Measurements from ENCODE around the gene SLC35F3.
"Not testable (repeated sequence)": the region's sequence is repeated elsewhere in the genome, so short reads cannot be mapped to it uniquely, and the experiment has no call there.

The SLC35F3 gene

DNA sequence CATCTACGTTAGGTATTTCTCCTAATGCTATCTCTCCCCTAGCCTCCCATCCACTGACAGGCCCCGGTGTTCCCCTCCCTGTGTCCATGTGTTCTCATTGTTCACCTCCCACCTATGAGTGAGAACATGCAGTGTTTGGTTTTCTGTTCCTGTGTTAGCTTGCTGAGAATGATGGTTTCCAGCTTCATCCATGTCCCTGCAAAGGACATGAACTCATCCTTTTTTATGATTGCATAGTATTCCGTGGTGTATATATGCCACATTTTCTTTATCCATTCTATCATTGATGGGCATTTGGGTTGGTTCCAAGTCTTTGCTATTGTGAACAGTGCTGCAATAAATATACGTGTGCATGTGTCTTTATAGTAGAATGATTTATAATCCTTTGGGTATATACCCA is 247.9 kb downstream of the SLC35F3 start:
- not testable (repeated sequence) for DNase-seq

DNA sequence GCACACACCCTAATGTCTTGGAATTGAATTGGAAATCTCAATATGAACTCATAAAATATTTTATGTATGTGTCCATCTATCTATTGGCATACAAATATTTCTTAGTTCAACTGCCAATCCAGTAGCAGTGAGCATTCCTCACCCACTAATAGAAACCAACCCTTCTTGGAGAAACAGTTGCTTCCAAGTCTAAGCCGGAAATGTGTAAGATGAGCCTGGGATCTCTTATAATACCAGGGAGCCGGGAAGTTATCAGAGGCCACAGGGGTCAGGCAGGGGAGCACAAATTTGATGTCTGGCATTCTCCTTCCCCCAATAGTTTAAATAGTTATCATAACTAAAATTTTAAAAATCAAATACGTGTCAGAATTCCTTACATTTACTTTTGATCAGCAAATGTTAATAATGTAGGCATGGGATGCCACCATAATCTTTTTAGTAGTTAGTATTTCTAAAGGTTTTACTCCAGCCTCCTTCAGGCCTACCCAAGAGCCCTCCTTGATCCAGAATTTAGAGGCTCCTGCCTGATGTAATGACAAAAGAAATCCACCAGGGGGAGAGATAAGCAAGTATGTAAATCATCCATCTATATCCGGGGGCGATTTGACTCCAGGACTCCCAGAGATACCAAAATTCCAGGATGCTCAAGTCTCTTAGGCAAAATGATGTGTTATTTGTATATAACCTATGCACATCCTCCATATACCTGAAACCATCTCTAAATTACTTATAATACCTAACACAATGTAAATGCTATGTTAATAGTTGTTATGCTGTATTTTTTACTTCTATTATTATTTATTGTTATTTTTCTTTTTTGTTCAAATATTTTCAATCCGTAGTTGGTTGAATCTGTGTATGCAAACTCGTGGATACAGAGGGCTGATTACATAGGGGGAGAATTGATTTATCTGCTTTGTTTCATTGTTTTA is 250.1 kb downstream of the SLC35F3 start:
- peak; percentile 79 for DNase-seq

DNA sequence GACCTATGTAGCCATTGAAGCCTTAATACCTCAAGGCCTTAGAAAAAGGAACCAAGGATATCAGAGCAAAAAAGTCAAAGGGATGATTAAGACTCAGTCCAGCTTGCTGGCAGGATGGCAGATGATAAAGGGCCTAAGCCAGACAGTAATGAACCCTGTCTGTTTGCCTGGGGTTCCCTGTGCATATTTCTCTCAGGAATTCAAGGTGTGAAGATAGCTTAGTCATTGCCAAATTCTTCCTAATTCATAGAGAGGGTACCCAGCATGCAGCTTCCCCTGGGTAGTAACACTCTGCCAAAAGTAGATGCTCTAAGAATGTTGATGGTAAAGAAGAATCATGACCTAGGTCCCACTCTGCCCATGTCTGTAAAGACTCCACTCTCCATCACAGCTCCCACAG is 258.2 kb downstream of the SLC35F3 start:
- DNase-seq: no peak

DNA sequence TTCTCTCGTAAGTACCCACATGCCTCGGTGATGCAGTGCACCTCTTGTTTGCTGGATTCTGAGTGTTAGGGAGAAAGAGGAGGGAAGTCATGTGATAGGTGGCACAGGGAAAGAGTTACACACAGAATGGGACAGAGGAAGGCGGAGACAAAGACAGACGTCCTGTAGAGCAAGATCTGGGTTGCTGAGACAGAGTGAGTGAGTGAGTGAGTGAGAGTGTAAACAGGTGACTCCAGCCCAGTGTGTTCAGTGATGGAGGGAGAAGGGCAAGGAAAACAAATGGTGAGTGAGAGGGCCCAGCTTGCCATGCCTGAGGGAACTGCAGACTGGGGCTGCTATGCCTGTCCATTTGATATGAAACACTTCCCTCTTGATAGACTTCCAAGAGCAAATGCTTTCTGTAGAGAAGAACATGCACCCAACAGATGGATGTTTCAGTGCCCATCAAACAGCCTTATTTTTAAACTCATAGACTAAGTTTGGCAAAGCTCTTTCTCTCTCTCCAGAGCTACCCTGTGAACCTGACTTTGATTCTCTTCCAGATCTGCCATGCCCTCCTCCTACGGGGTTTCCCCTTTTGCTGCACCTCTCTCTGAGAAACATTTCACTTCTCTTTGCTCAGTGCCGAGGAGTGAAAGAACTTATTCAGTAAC is 258.9 kb downstream of the SLC35F3 start:
- no peak for DNase-seq

DNA sequence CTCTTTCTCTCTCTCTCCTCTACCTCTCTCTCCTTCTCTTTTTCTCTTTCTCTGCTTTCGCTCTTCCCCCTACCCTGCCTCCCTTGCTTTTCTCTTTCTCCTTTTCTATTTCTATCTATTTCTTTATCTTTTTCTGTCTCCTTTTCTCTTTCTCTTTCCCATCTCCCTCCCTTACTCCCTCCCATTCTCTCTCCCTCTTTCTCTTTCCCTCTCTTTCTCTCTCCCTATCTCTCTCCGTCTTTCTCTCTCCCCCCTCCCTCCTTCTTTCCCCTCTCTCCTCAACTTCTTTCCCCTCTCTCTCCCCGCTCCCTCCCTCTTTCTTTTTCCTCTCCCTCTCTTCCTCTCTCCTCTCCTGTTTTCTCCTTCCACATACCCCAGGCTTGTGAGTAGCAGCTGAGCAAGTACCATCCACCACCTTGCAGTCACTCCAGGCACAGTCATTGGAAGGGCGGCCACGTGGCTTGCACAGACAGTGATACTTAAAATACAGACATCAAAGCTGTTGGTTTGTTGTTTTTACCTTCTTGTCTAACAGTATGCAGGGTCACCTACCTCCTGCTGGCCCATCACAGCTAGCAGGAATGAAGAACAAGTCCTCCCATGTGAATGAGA is 259.7 kb downstream of the SLC35F3 start:
- DNase-seq: no peak

DNA sequence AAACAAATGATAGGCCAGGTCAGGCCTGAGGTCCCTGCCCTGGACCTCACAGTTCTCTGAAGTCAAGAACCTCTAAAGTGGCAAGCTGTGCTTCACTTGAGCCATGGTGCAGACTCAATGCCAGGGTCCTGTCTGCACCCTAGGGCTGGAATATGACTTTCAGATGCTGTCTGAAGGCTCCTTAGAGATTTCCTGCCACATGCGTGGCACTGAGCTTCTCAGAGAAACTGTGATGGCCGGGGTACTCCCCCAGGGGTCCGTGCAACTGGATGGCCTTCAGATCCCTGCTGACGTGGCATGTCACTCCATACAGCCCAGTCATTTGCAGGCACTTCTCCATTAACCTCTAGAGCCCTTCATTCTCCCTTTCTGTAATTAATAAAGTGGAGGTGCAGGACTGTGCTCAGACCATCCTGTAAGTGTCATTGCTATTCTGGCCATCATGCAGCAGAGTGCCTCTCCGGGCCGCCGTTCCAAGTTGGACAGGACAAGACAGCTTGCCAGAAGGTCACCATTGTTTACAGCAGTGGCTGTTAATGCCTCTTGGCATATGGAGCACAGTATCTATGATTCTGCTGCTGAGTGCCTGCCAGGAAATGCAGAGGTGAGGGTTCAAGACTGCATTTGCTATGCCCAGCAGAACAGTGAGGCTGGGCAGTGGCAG is 263.7 kb downstream of the SLC35F3 start:
- DNase-seq: no peak

DNA sequence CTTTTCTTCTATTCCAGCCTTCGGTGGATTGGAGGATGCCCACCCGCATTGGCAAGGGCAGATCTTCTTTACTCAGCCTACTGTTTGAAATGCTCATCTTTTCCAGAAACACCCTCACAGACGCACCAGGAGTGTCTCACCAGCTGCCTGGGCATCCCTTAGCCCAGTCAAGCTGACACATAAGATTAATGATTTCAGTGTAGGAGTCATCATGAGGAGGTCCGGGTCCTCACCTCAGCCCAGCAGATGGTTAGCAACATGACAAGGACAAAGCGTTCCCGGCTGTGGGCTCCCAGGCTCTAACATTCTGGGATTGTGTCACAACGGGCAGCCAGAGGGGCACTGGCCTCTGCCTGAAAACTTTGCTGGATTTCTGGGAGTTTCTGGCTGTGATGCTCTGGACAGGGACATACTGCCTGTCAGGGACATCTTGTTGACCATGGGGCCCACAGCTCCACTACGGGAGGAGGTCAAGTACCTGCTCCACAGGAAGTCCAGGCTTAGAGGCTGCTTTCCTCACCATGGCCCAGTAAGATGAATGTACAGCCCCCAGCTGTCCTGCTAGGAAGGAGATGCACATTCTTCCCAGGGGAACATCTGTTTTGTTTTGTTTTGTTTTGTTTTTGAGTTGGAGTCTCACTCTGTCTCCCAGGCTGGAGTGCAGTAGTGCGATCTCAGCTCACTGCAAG is 264.8 kb downstream of the SLC35F3 start:
- DNase-seq: no peak

DNA sequence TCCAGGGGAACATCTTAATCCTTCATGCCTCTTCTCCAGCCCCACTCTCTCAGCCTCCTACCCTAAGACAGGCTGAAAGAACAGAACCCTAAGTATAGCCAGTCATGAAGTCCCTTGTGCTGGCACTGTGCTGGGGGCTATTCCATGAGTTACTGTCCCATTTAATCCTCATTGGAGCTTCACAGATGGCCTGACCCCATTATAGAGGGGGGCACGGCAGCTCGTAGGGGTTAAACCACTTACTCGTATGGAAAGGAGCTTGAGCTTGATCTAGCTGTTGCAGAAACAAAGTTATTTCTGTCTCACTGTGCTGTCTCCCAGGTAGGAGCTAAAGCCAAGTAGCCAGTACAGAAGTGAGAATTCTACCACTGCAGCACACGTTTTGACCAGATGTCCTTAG is 265.6 kb downstream of the SLC35F3 start:
- no peak for DNase-seq

DNA sequence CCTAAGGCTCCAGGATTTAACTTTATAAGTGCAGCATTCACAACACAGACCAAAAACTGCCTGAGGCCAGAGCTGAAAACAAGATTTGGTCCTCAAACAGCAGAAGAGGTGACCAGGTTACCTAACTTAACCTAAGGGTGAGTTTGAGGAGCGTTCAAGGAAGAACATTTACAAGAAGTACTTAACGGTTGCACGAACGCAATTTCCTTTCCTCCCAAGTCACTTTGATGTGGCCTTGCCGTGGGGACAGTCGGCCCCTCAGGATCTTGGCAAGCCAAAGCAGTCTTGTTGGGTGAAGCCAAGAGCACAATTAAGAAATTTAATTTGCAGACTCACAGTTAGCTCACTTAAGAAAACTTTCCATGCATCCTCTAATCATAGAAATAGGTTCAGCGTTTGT is 266.1 kb downstream of the SLC35F3 start:
- DNase-seq: no peak

DNA sequence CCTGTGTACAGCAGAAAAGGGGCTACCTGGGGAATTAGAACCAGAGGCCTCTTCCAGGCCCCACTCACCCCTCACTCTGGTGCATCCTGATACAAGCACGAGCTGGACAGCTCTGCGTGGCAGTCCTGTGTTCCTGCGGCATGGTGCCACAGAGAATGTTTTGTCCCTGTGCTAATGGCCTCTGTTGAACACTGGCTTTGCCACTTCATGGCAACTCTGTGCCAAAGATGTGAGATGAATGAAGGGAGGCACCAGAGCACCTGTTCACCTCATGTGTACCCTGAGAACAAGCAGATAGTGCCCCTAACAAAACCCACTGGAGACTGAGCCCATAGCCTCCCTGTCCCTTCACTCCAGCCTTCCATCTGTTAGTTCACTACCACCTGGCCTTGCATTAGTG is 269.5 kb downstream of the SLC35F3 start:
- DNase-seq: no peak

DNA sequence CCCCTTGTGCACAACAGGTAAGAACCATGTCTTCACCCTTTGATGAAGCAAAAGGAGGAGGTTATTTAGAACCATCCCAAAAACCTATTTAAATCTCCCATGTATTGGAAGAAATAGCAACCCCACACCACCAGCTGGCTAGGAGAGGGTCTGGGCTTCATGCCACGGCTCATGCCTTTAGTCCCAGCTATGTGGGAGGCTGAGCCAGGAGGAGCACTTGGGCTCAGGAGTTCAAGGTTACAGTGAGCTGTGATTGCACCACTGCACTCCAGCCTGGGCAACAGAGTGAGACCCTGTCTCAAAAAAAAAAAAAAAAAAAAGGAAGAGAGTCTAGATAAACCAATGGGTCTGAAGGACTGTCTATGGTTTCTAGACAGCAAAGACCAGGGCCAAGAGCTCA is 270.9 kb downstream of the SLC35F3 start:
- DNase-seq: no peak

DNA sequence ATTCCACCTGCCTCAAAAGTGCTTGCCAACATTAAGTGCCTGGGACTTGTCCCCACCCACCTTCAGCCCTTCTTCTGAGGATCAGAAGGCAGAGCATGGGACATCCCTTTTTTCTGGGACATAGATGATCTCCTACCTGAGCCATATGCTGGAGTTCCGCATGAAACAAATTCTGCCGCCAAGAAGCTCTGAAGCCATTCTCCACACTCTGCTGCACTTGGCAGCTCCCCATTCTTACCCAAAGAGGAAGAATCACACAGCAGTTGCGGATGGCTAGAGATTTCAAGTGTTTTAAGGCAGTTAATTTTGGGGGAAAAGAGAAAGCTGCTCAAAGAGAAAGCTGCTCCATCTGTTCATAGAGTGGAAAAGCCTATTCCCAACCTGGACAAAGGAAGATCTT is 271.5 kb downstream of the SLC35F3 start:
- no peak for DNase-seq

DNA sequence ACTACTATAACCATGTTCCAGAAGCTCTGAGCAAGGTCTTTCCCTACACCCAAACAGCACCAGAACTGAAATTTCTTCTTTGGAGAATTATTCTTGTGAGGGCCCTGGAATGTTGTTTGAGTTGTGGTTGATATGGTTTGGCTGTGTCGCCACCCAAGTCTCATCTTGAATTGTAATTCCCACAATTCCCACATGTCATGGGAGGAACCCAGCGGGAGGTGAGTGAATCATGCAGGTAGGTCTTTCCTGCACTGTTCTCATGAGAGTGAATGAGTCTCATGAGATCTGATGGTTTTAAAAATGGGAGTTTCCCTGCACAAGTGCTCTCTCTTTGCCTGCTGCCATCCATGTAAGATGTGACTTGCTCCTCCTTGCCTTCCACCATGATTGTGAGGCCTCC is 272.4 kb downstream of the SLC35F3 start:
- not testable (repeated sequence) for DNase-seq

DNA sequence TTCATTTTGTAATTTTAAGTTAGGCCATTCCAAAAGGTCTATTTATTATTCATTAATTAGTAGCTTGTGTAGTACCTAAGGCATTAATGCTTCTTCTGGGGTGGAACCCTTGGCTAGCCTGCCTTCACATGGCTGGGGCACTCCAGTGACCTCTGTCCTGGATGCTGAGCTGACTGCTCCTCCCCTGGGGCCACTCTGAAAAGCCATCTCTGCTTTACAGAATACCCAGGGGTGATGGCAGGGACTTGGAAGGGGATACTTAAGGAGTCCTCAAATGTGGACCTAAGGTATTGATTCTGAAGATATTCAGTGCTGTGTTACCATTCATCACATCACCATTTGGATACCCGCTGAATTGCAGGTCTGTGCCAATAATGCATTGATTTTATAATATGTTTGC is 281.0 kb downstream of the SLC35F3 start:
- DNase-seq: no peak

DNA sequence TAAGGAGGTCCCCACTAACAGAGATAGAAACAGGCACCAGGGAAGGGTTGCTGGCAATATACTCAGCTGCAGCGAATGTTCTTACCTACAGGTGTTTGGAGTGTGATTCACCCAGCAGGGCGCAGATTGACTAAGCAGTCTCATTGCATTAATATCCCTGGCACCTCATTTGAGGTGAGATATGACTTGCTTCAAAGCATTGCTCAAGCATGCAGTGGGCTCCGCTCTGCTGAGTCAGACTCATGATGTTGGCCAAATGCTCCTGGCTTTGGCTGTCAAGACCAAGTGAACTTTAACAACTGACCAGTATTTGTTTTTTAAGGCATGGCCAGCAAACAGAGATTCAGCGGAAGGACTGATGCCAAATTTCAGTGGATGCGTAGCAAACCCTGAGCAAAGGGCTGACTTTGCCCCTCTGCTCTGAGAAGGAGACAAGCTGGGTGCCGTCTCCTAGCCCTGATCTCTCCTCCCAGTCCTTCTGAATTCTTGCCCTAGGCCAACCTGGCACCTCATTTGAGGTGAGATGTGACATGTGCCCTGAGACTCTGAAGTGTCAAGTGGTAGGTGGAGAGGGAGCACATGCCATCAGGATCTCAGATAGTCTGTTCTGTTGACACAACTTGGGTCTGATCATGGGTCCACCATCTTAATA is 281.7 kb downstream of the SLC35F3 start:
- DNase-seq: peak; percentile 13

DNA sequence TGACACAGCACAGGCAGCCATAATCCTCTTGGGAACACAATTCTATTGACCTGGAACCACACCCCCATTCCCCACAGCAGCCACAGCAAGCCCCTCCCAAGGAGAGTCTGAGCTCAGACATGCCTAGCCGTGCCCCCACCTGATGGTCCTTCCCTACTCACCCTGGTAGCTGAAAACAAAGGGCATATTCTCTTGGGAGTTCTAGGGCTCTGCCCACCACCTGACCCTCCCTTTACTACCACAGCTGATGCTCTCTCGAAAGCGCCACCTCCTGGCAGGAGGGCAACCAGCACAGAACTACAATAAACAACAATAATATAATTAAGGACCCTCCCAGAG is 283.9 kb downstream of the SLC35F3 start:
- DNase-seq: peak; percentile 29

DNA sequence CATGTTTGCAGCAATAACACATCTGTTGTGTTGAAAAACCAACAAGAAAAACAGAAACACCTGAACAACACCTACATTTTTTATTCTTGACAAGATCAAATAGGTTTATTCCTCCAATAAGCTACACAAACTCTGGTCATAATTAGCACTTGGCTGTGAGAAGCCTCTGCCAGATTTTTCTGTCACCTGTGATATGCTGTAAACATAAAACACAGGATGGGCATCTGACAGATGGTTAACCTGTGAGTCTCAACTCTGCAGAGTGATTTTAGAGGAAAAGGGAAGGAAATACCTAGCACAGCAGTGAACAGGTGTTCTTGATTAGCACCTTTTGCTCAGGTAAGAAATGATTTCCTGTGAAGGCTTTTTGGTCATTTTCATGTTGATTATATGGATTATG is 293.4 kb downstream of the SLC35F3 start:
- DNase-seq: no peak

DNA sequence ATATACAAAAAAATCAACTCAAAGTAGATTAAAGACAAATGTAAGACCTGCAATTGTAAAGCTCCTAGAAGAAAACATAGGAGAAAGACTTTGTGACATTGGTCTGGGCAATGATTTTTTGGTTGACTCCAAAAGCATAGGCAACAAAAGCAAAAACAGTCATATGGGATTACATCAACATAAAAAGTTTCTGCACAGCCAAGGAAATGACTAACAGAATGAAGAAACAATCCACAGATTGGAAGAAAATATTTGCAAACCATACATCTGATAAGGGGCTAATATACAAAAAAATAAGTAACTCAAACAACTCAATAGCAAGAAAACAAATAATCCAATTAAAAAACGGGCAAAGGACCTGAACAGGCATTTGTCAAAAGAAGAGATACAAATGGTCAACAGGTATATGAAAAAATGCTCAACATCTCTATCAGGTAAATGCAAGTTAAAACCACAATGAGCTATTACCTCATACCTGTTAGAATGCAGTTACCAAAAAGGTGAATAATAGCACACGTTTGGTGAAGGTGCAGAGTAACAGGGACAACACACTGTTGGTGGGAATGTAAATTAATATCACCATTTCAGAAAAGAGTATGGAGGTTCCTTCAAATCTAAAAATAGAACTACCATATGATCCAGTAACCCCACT is 295.1 kb downstream of the SLC35F3 start:
- DNase-seq: no peak

DNA sequence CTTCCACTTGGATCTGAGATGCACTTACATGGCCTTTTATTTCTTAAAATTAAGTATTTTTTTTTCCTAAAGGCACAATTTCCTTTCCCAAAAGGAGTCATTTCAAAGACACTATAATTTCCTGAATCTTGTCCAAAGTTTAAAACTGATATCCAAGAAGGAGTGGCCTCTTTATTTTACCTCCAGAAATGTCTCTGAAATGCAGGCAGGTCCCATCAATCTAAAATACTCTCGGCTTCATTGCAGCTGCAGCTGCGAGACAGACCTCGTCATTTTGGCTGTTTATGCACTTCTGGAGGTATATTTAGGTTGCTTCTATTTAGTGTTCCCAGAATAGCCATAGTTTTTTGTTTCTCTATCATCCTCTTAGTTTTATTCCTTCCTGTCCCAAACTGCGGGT is 296.1 kb downstream of the SLC35F3 start:
- DNase-seq: no peak

DNA sequence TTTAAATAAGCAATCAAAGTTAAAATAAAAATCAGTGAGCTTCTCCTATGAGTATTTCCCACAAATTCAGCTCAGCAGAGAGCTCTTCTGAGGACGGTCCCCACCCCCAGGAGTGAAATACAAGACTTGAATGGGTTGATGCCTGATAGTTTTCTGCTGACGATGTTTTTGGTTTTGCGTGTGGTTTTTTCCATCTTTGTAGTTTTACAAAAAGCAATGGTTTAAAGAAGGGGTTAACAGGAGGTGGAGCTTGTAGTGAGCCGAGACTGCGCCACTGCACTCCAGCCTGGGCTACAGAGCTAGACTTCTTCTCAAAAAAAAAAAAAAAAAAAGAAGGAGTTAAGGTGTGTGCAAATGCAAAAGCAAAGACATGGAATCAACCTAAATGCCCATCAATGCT is 297.1 kb downstream of the SLC35F3 start:
- DNase-seq: no peak

DNA sequence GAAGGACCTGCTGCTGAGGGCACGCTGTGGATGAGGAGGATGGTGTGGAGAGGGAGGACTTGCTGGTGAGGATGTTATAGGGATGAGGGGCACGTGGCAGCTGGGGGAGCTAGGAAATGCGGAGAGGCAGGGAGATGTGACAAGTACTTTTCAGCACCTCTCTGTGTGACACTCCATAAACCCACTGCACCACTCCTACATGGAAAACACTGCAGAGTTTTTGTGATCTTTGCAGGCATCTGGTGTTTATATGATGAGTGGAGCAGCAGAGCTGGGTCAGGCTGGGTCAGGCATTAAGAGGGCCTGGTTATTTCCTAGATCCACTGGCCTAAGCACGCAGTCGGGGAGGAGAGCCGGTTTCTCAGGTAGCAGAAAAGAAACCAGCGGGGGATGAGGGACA is 301.5 kb downstream of the SLC35F3 start:
- no peak for DNase-seq
